HCT116 (cell line): ENCODE results near the gene PPEF2. TPM values are rescaled to one million over a fixed set of nuclear protein-coding genes. Genes with fewer than 3 reads are reported as not detected.

Experiments
- ATAC-seq: fragments of 200-7000 bp; cut with Tn5 transposase; 2 replicates; pipeline ENCODE4 v1.9.1; 2020; ENCODE audit warnings: mild to moderate bottlenecking, moderate library complexity
- BruUV-seq: library from RNA; stranded (reverse); fragments of 400-500 nt; replicated peaks from 2 replicates; lab custom pipeline; 2021; lab: Mats Ljungman, UMichigan
- CTCF ChIA-PET: fragments of 300-600 bp; sonication (Branson Sonifier 250); formaldehyde crosslinking; loops from one replicate; lab custom pipeline; 2021; ENCODE audit warnings: antibody characterized with exemption; lab: Charles Lee
- POLR2A ChIA-PET: fragments of 300-600, 350-600 bp; sonication (Branson Sonifier 250); formaldehyde crosslinking; loops from one replicate; lab custom pipeline; 2021; ENCODE audit warnings: antibody characterized with exemption; lab: Charles Lee
- RAD21 ChIA-PET, 2 experiments: fragments of 300-600 bp; sonication (Branson Sonifier 250); formaldehyde crosslinking; loops; one replicate each; lab custom pipeline; 2023; ENCODE audit warnings: low total read pairs in 2 of 2; ENCODE audit not compliant: uncharacterized antibody in 2 of 2, unreplicated experiment in 2 of 2, low non-redundant PET in 1 of 2; lab: Charles Lee
- DNase-seq: peaks from one replicate; pipeline ENCODE4 v3.0.0-alpha.2; 2010; ENCODE audit warnings: low read depth, low spot score
- H2AFZ ChIP-seq: fragments of 200-600 bp; shearing (Covaris generic), sonication (generic); 2 replicates; pipeline ENCODE4 v1.6.1; 2017; ENCODE audit warnings: low read depth, mixed run types, mixed read lengths, antibody characterized with exemption, low read length; ENCODE audit not compliant: poor library complexity, severe bottlenecking
- H3K27ac ChIP-seq: 2 replicates; pipeline ENCODE4 v1.5.1; 2012; ENCODE audit warnings: low read depth, low read length
- H3K27me3 ChIP-seq: fragments of 200-600 bp; sonication (generic); 2 replicates; pipeline ENCODE4 v1.6.1; 2016; ENCODE audit warnings: mixed run types, low read length, mixed read lengths; ENCODE audit not compliant: insufficient read depth
- H3K36me3 ChIP-seq, 2 experiments: fragments of 200-500 bp in 1 of 2; fragments of 200-600 bp in 1 of 2; sonication (Bioruptor generic) in 1 of 2; sonication (generic) in 1 of 2; 2 replicates each; pipeline versions ENCODE4 v1.5.1 to v1.6.1; 2014 to 2016; ENCODE audit warnings: low read length in 2 of 2, inconsistent platforms in 1 of 2, mixed read lengths in 1 of 2, mixed run types in 1 of 2; ENCODE audit not compliant: insufficient read depth in 2 of 2, control insufficient read depth in 1 of 2
- H3K4me1 ChIP-seq, 2 experiments: fragments of 200-600 bp in 1 of 2; sonication (generic) in 1 of 2; 2 replicates each; pipeline versions ENCODE4 v1.5.1 to v1.6.1; 2012 to 2017; ENCODE audit warnings: low read length in 2 of 2, inconsistent platforms in 1 of 2, mild to moderate bottlenecking in 1 of 2, mixed read lengths in 1 of 2, mixed run types in 1 of 2, moderate library complexity in 1 of 2; ENCODE audit not compliant: insufficient read depth in 2 of 2, control insufficient read depth in 1 of 2
- H3K4me2 ChIP-seq: fragments of 200-600 bp; sonication (generic); 2 replicates; pipeline ENCODE4 v1.6.1; 2017; ENCODE audit warnings: mixed run types, low read length, mixed read lengths
- H3K4me3 ChIP-seq, 2 experiments: fragments of 200-600 bp in 1 of 2; sonication (generic) in 1 of 2; replicated peaks in 1 of 2; 2 replicates each; pipeline ENCODE4 v1.5.1; 2011 to 2016; ENCODE audit warnings: low read length in 2 of 2, control low read depth in 1 of 2, low read depth in 1 of 2, mild to moderate bottlenecking in 1 of 2, mixed read lengths in 1 of 2, mixed run types in 1 of 2
- H3K79me2 ChIP-seq: fragments of 200-600 bp; sonication (generic); 2 replicates; pipeline ENCODE4 v1.6.1; 2017; ENCODE audit warnings: mild to moderate bottlenecking, mixed run types, low read length, moderate library complexity, mixed read lengths; ENCODE audit not compliant: insufficient read depth
- H3K9ac ChIP-seq: fragments of 200-600 bp; sonication (generic); 2 replicates; pipeline ENCODE4 v1.6.1; 2016; ENCODE audit warnings: low read length, mixed read lengths
- H3K9me2 ChIP-seq: fragments of 200-600 bp; sonication (generic), shearing (Covaris generic); 2 replicates; pipeline ENCODE4 v1.6.1; 2017; ENCODE audit warnings: mixed run types, mild to moderate bottlenecking, moderate library complexity; ENCODE audit not compliant: insufficient read depth
- H3K9me3 ChIP-seq, 2 experiments: fragments of 200-500 bp in 1 of 2; fragments of 200-600 bp in 1 of 2; sonication (Bioruptor generic) in 1 of 2; sonication (generic) in 1 of 2; 2 replicates each; pipeline ENCODE4 v1.6.1; 2014 to 2017; ENCODE audit warnings: low read length in 2 of 2, mixed read lengths in 2 of 2, inconsistent platforms in 1 of 2, low read depth in 1 of 2, mild to moderate bottlenecking in 1 of 2, mixed run types in 1 of 2, moderate library complexity in 1 of 2; ENCODE audit not compliant: control insufficient read depth in 1 of 2, insufficient read depth in 1 of 2
- H4K20me1 ChIP-seq: fragments of 200-600 bp; sonication (generic), shearing (Covaris generic); 2 replicates; pipeline ENCODE4 v1.6.1; 2017; ENCODE audit warnings: mixed run types, mild to moderate bottlenecking, moderate library complexity; ENCODE audit not compliant: insufficient read depth
- ATF3 ChIP-seq: IDR thresholded peaks from 2 replicates; pipeline ENCODE4 v1.6.1; 2012
- CBX3 ChIP-seq: IDR thresholded peaks from 2 replicates; pipeline ENCODE4 v1.6.1; 2012; ENCODE audit warnings: low read depth
- CEBPB ChIP-seq: IDR thresholded peaks from 2 replicates; pipeline ENCODE4 v1.6.1; 2012; ENCODE audit warnings: low read depth
- EGR1 ChIP-seq: IDR thresholded peaks from 2 replicates; pipeline ENCODE4 v1.6.1; 2012; ENCODE audit warnings: low read depth
- EZH2 ChIP-seq: fragments of 200-600 bp; sonication (generic); IDR thresholded peaks from 2 replicates; pipeline ENCODE4 v1.6.1; 2017; ENCODE audit warnings: antibody characterized with exemption, mixed run types
- EZH2phosphoT487 ChIP-seq: fragments of 200-600 bp; IDR thresholded peaks from 2 replicates; pipeline ENCODE4 v1.6.1; 2018; ENCODE audit warnings: antibody characterized with exemption, borderline replicate concordance
- FOSL1 ChIP-seq: IDR thresholded peaks from 2 replicates; pipeline ENCODE4 v1.6.1; 2012; ENCODE audit warnings: low read depth
- JUND ChIP-seq: IDR thresholded peaks from 2 replicates; pipeline ENCODE4 v1.6.1; 2012
- RAD21 ChIP-seq: IDR thresholded peaks from 2 replicates; pipeline ENCODE4 v1.6.1; 2012; ENCODE audit warnings: low read depth, mild to moderate bottlenecking
- REST ChIP-seq: IDR thresholded peaks from 2 replicates; pipeline ENCODE4 v1.6.1; 2012; ENCODE audit warnings: low read depth
- SIN3A ChIP-seq: IDR thresholded peaks from 2 replicates; pipeline ENCODE4 v1.6.1; 2012; ENCODE audit warnings: low read depth
- SP1 ChIP-seq: IDR thresholded peaks from 2 replicates; pipeline ENCODE4 v1.6.1; 2012; ENCODE audit warnings: low read depth
- SRF ChIP-seq: IDR thresholded peaks from 2 replicates; pipeline ENCODE4 v1.6.1; 2012; ENCODE audit warnings: low read depth
- TCF7L2 ChIP-seq: IDR thresholded peaks from 2 replicates; pipeline ENCODE4 v1.7.0; 2011; ENCODE audit warnings: borderline replicate concordance, inconsistent platforms; ENCODE audit not compliant: insufficient read depth, insufficient read length; ENCODE audit errors: extremely low read depth
- YY1 ChIP-seq: IDR thresholded peaks from 2 replicates; pipeline ENCODE4 v1.6.1; 2011; ENCODE audit warnings: low read length, low read depth, moderate library complexity, mild to moderate bottlenecking; ENCODE audit not compliant: insufficient replicate concordance; ENCODE audit errors: extremely low read depth
- ZFX ChIP-seq: fragments of 450-650 bp; IDR thresholded peaks from 2 replicates; pipeline ENCODE4 v1.6.1; 2017
- ZNF274 ChIP-seq: fragments of 200-500 bp; sonication (Bioruptor generic); IDR thresholded peaks from 2 replicates; pipeline ENCODE4 v1.6.1; 2014; ENCODE audit warnings: mild to moderate bottlenecking, low read depth, low read length, inconsistent platforms
- intact Hi-C: fragments of 100-400 bp; cut with micrococcal nuclease; formaldehyde crosslinking; loops from 2 replicates; pipeline ENCODE4 v1.10.0; 2022
- total RNA-seq: library from RNA; stranded (reverse); gene quantifications from one replicate; pipeline ENCODE4 v1.2.1, GENCODE V29; 2021; ENCODE audit not compliant: unreplicated experiment
- TF ChIP-seq, protein P1 (sequence below), 3 experiments: fragments of 200-600 bp in 1 of 3; sonication (generic) in 1 of 3; IDR thresholded peaks in 2 of 3; conservative IDR thresholded peaks in 1 of 3; 2 replicates each; pipeline ENCODE4 v1.5.1; 2012 to 2017; ENCODE audit warnings: low read depth in 2 of 3, low read length in 2 of 3, antibody characterized with exemption in 1 of 3, borderline replicate concordance in 1 of 3, control low read depth in 1 of 3, mild to moderate bottlenecking in 1 of 3, mixed read lengths in 1 of 3, mixed run types in 1 of 3, moderate library complexity in 1 of 3; ENCODE audit not compliant: insufficient read depth in 1 of 3

Gene PPEF2
- total RNA-seq, 1 experiment from 2014 or later, result not detected

DNA sequence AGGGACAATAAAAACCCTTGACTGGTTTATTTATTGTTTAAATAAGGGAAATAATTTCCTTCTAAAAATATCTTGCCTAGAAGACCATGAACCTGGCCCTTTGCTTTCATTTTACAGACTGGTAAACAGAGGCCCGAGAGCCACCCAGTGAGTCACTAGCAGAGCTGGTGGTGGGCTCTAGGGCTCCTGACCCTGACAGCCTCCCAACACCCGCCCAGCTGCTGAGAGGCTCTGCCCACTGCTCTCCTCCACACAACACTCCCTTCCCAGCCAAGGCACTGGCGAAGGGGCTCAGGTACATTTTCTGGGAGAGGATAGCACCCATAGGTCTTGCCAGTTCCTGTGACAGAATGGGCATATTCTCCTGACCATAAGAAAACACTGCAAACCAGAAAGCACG, 18.1 kb upstream of the PPEF2 start:
- no peaks in the 10 kb centered on the region for H3K27me3 ChIP-seq
- TF ChIP-seq TCF7L2 (no peak), SIN3A (no peak), SRF (no peak), EGR1 (no peak), EZH2 (no peak), RAD21 (no peak), JUND (no peak), REST (no peak), CEBPB (no peak), YY1 (no peak), FOSL1 (no peak), EZH2phosphoT487 (no peak), SP1 (no peak), ATF3 (no peak), ZNF274 (no peak), CBX3 (no peak), ZFX (no peak)
- TF ChIP-seq, protein P1, sequence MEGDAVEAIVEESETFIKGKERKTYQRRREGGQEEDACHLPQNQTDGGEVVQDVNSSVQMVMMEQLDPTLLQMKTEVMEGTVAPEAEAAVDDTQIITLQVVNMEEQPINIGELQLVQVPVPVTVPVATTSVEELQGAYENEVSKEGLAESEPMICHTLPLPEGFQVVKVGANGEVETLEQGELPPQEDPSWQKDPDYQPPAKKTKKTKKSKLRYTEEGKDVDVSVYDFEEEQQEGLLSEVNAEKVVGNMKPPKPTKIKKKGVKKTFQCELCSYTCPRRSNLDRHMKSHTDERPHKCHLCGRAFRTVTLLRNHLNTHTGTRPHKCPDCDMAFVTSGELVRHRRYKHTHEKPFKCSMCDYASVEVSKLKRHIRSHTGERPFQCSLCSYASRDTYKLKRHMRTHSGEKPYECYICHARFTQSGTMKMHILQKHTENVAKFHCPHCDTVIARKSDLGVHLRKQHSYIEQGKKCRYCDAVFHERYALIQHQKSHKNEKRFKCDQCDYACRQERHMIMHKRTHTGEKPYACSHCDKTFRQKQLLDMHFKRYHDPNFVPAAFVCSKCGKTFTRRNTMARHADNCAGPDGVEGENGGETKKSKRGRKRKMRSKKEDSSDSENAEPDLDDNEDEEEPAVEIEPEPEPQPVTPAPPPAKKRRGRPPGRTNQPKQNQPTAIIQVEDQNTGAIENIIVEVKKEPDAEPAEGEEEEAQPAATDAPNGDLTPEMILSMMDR (IDR thresholded peaks at IDR 0.05 in 2 of 3, conservative IDR thresholded peaks at IDR 0.05 in 1 of 3; ENCODE audit: borderline replicate concordance in 1 of 3, insufficient read depth in 1 of 3, low read depth in 2 of 3, low read length in 2 of 3), result no peak
- no peaks in the 10 kb centered on the region; a peak in 1 of 4 replicates for H3K4me1 ChIP-seq
- no peak overlapping the region for H2AFZ ChIP-seq
- H3K9me3 ChIP-seq, result no peaks in the 10 kb centered on the region
- no peak overlapping the region for H3K4me2 ChIP-seq
- CTCF ChIA-PET, result interaction anchor here (1.0 kb wide), 1 partner anchor 24 kb away, joined by 5 read pairs; no protein-coding TSS in a partner anchor
- no peak for ATAC-seq
- no peak overlapping the region for H3K4me3 ChIP-seq
- BruUV-seq, result no TSS peak
- POLR2A ChIA-PET, result interaction anchor here (0.6 kb wide), 1 partner anchor 70 kb away, joined by 3 read pairs; the partner anchor contains the start of gene SDAD1
- H4K20me1 ChIP-seq, result no peaks in the 10 kb centered on the region
- RAD21 ChIA-PET, result no interaction called here
- intact Hi-C loops, result no loop called here
- H3K9ac ChIP-seq, result no peak overlapping the region
- no peak for DNase-seq
- H3K27ac ChIP-seq, result no peak overlapping the region
- H3K79me2 ChIP-seq, result no peaks in the 10 kb centered on the region
- H3K36me3 ChIP-seq, result peaks cover 0 to 10% of the 10 kb centered on the region in 2 experiments; a peak in 2 of 4 replicates
- H3K9me2 ChIP-seq, result no peaks in the 10 kb centered on the region
